Islet precursor cell (in vitro differentiated cells): ENCODE data around the gene SUPT6H.
A peak's percentile ranks its signal among the peaks of the same experiment; 100 is the strongest.
"Not testable (repeated sequence)": the region's sequence is repeated elsewhere in the genome, so short reads cannot be mapped to it uniquely, and the experiment has no call there.

ENCODE experiments used
- DNase-seq: peaks from one replicate; pipeline ENCODE4 v3.0.0-alpha.2; 2018

SUPT6H gene

GRCh38 chr17:28722417-28723158, 60.6 kb downstream of the SUPT6H start:
- no peak for DNase-seq

- no peak for DNase-seq
Observed at GRCh38 chr17:28723159-28723835, 61.3 kb downstream of the SUPT6H start.

- DNase-seq = not testable (repeated sequence)
Observed at GRCh38 chr17:28723836-28724499, 62.0 kb downstream of the SUPT6H start.

- DNase-seq = no peak
Observed at GRCh38 chr17:28724500-28725165, 62.6 kb downstream of the SUPT6H start.

GRCh38 chr17:28725166-28725659, 63.2 kb downstream of the SUPT6H start:
- DNase-seq = peak; percentile 93

- peak; percentile 98 for DNase-seq
Observed at GRCh38 chr17:28725660-28726225, 63.7 kb downstream of the SUPT6H start.

GRCh38 chr17:28726226-28726626, 64.2 kb downstream of the SUPT6H start, which contains the start of gene TLCD1:
Gene TLCD1 (minus strand): TSS chr17:28726233. CDS start chr17:28726097, 136 bp downstream.
- DNase-seq = no peak

- peak; percentile 99 for DNase-seq
Observed at GRCh38 chr17:28726627-28727491, 64.9 kb downstream of the SUPT6H start.

- DNase-seq = peak; percentile 96
Observed at GRCh38 chr17:28728364-28729200, 66.6 kb downstream of the SUPT6H start, which contains the start of gene NEK8. Gene NEK8 (plus strand): TSS chr17:28728788. CDS start chr17:28728814, 26 bp downstream.

- no peak for DNase-seq
Observed at GRCh38 chr17:28729950-28730330, 67.9 kb downstream of the SUPT6H start.

GRCh38 chr17:28733346-28733745, 71.3 kb downstream of the SUPT6H start:
- no peak for DNase-seq

GRCh38 chr17:28734712-28735241, 72.8 kb downstream of the SUPT6H start:
- no peak for DNase-seq

GRCh38 chr17:28735242-28735722, 73.3 kb downstream of the SUPT6H start:
- peak; percentile 72 for DNase-seq

GRCh38 chr17:28735913-28736769, 74.1 kb downstream of the SUPT6H start:
- not testable (repeated sequence) for DNase-seq

- peak; percentile 43 for DNase-seq
Observed at GRCh38 chr17:28737316-28737715, 75.3 kb downstream of the SUPT6H start.

- DNase-seq = peak; percentile 60
Observed at GRCh38 chr17:28737770-28738679, 76.0 kb downstream of the SUPT6H start.

- DNase-seq = peak; percentile 48
Observed at GRCh38 chr17:28738680-28739384, 76.8 kb downstream of the SUPT6H start.
